ENCODE results near the gene MRPL12. TPM values are rescaled to one million over a fixed set of nuclear protein-coding genes. Genes with fewer than 3 reads are reported as not detected.

Gene MRPL12
- total and polyA plus RNA-seq, 9 of the 15 experiments (the other 6 are each of a cell fraction or from before 2014, with no cell fraction given) = 0.94 to 338 (median 100) TPM

GRCh38 chr17:81665205-81666091, 37.7 kb upstream of the MRPL12 start (continued):
- TF ChIP-seq SAFB2 (IDR thresholded peaks at IDR 0.05; ENCODE audit: borderline replicate concordance, low read depth, low read length, severe bottlenecking) (no peak), RBM17 (IDR thresholded peaks at IDR 0.05; ENCODE audit: borderline replicate concordance, low read depth, low read length) (no peak), ZNF740 (CRISPR knock-in tag; IDR thresholded peaks at IDR 0.05) (peak; percentile 93), ZNF740 (tag; IDR thresholded peaks at IDR 0.05) (peak; percentile 66 to 84; a peak in 3 of 4 replicates), BRF1 (IDR thresholded peaks at IDR 0.05; ENCODE audit: borderline replicate concordance, extremely low read depth, insufficient read length) (no peak), MLLT1 (IDR thresholded peaks at IDR 0.05) (no peak; a peak in 1 of 4 replicates), RUNX1 (IDR thresholded peaks at IDR 0.05; ENCODE audit: low read depth) (no peak), ATF3 (IDR thresholded peaks at IDR 0.05) (no peak), ATF3 (CRISPR knock-in tag; conservative IDR thresholded peaks at IDR 0.05) (no peak), NR4A1 (CRISPR knock-in tag; IDR thresholded peaks at IDR 0.05) (peak; percentile 94; the same call in 1 of the 2 replicates), NR4A1 (tag; IDR thresholded peaks at IDR 0.05) (peak; percentile 98)
- TF ChIP-seq, protein P1, sequence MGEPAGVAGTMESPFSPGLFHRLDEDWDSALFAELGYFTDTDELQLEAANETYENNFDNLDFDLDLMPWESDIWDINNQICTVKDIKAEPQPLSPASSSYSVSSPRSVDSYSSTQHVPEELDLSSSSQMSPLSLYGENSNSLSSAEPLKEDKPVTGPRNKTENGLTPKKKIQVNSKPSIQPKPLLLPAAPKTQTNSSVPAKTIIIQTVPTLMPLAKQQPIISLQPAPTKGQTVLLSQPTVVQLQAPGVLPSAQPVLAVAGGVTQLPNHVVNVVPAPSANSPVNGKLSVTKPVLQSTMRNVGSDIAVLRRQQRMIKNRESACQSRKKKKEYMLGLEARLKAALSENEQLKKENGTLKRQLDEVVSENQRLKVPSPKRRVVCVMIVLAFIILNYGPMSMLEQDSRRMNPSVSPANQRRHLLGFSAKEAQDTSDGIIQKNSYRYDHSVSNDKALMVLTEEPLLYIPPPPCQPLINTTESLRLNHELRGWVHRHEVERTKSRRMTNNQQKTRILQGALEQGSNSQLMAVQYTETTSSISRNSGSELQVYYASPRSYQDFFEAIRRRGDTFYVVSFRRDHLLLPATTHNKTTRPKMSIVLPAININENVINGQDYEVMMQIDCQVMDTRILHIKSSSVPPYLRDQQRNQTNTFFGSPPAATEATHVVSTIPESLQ (CRISPR knock-in tag; IDR thresholded peaks at IDR 0.05) = no peak
- TF ChIP-seq, protein P2, sequence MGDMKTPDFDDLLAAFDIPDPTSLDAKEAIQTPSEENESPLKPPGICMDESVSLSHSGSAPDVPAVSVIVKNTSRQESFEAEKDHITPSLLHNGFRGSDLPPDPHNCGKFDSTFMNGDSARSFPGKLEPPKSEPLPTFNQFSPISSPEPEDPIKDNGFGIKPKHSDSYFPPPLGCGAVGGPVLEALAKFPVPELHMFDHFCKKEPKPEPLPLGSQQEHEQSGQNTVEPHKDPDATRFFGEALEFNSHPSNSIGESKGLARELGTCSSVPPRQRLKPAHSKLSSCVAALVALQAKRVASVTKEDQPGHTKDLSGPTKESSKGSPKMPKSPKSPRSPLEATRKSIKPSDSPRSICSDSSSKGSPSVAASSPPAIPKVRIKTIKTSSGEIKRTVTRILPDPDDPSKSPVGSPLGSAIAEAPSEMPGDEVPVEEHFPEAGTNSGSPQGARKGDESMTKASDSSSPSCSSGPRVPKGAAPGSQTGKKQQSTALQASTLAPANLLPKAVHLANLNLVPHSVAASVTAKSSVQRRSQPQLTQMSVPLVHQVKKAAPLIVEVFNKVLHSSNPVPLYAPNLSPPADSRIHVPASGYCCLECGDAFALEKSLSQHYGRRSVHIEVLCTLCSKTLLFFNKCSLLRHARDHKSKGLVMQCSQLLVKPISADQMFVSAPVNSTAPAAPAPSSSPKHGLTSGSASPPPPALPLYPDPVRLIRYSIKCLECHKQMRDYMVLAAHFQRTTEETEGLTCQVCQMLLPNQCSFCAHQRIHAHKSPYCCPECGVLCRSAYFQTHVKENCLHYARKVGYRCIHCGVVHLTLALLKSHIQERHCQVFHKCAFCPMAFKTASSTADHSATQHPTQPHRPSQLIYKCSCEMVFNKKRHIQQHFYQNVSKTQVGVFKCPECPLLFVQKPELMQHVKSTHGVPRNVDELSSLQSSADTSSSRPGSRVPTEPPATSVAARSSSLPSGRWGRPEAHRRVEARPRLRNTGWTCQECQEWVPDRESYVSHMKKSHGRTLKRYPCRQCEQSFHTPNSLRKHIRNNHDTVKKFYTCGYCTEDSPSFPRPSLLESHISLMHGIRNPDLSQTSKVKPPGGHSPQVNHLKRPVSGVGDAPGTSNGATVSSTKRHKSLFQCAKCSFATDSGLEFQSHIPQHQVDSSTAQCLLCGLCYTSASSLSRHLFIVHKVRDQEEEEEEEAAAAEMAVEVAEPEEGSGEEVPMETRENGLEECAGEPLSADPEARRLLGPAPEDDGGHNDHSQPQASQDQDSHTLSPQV (IDR thresholded peaks at IDR 0.05) = peak; percentile 100
